Adipocyte (in vitro differentiated cells): ENCODE results near the gene EIPR1.

Experiments
- DNase-seq: peaks from one replicate; pipeline ENCODE4 v3.0.0-alpha.2; 2015; ENCODE audit warnings: low read depth
- H3K27me3 ChIP-seq: replicated peaks from 2 replicates; pipeline ENCODE4 v1.7.0; 2013; ENCODE audit warnings: mild to moderate bottlenecking, low read length, moderate library complexity; ENCODE audit not compliant: control insufficient read depth, insufficient read depth
- H3K36me3 ChIP-seq: 2 replicates; pipeline ENCODE4 v1.7.0; 2013; ENCODE audit warnings: low read length, mild to moderate bottlenecking, moderate library complexity; ENCODE audit not compliant: control insufficient read depth, insufficient read depth, severe bottlenecking
- H3K4me1 ChIP-seq: 2 replicates; pipeline ENCODE4 v1.7.0; 2013; ENCODE audit warnings: mild to moderate bottlenecking, low read length, moderate library complexity; ENCODE audit not compliant: control insufficient read depth, insufficient read depth
- H3K4me3 ChIP-seq: 2 replicates; pipeline ENCODE4 v1.7.0; 2013; ENCODE audit warnings: mild to moderate bottlenecking, low read length, moderate library complexity
- H3K9ac ChIP-seq: 2 replicates; pipeline ENCODE4 v1.7.0; 2013; ENCODE audit warnings: mild to moderate bottlenecking, low read length, moderate library complexity
- H3K9me3 ChIP-seq: 2 replicates; pipeline ENCODE4 v1.7.0; 2013; ENCODE audit warnings: mild to moderate bottlenecking, low read length, moderate library complexity; ENCODE audit not compliant: control insufficient read depth

EIPR1 gene

GRCh38 chr2:3248754-3249475, 128.7 kb downstream of the EIPR1 start:
- Histone ChIP-seq H3K27me3 (no peaks in the 10 kb centered on the region), H3K4me1 (no peaks in the 10 kb centered on the region), H3K4me3 (no peak overlapping the region), H3K9me3 (peaks cover 10% of the 10 kb centered on the region), H3K9ac (no peak overlapping the region), H3K36me3 (peaks cover 11% of the 10 kb centered on the region)
- no peak for DNase-seq

GRCh38 chr2:3246928-3247714, 130.5 kb downstream of the EIPR1 start:
- Histone ChIP-seq H3K4me1 (no peaks in the 10 kb centered on the region), H3K4me3 (no peak overlapping the region), H3K9me3 (peaks cover 10% of the 10 kb centered on the region), H3K27me3 (no peaks in the 10 kb centered on the region), H3K9ac (no peak overlapping the region), H3K36me3 (peaks cover 10% of the 10 kb centered on the region)
- DNase-seq = no peak

DNA sequence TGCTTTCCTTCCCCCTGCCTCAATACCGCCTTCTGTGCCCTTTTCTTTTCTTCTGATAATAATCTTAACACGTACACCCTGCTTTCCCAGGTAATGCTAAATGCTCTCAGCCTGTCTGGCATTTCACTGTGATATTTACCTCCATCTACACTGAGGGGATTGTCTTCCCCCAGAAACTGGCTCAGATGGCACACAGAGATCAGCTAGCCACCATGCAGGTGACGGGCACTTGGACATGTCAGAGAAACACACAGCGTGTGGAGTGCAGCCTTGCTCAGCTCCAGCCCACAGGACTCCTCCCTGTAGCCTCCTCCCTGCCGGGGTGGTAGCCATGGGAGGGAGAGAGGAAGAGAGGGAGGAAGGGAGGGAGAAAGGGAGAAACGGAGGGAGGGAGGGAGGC, 131.2 kb downstream of the EIPR1 start:
- H3K9ac ChIP-seq = no peak overlapping the region
- DNase-seq = no peak
- H3K36me3 ChIP-seq = peaks cover 10% of the 10 kb centered on the region
- H3K4me1 ChIP-seq = no peaks in the 10 kb centered on the region
- H3K9me3 ChIP-seq = peaks cover 10% of the 10 kb centered on the region
- no peaks in the 10 kb centered on the region for H3K27me3 ChIP-seq
- no peak overlapping the region for H3K4me3 ChIP-seq

GRCh38 chr2:3244486-3244885, 133.1 kb downstream of the EIPR1 start:
- Histone ChIP-seq H3K9me3 (peaks cover 9% of the 10 kb centered on the region), H3K4me1 (no peaks in the 10 kb centered on the region), H3K27me3 (no peaks in the 10 kb centered on the region), H3K9ac (no peak overlapping the region), H3K36me3 (peaks cover 3% of the 10 kb centered on the region), H3K4me3 (no peak overlapping the region)
- DNase-seq = no peak

- no peak for DNase-seq
- peaks cover 2% of the 10 kb centered on the region for H3K9me3 ChIP-seq
- H3K9ac ChIP-seq = no peak overlapping the region
- H3K36me3 ChIP-seq = no peaks in the 10 kb centered on the region
- H3K4me1 ChIP-seq = no peaks in the 10 kb centered on the region
- H3K27me3 ChIP-seq = no peaks in the 10 kb centered on the region
- no peak overlapping the region for H3K4me3 ChIP-seq
Measured at GRCh38 chr2:3243804-3244203, 133.8 kb downstream of the EIPR1 start.

DNA sequence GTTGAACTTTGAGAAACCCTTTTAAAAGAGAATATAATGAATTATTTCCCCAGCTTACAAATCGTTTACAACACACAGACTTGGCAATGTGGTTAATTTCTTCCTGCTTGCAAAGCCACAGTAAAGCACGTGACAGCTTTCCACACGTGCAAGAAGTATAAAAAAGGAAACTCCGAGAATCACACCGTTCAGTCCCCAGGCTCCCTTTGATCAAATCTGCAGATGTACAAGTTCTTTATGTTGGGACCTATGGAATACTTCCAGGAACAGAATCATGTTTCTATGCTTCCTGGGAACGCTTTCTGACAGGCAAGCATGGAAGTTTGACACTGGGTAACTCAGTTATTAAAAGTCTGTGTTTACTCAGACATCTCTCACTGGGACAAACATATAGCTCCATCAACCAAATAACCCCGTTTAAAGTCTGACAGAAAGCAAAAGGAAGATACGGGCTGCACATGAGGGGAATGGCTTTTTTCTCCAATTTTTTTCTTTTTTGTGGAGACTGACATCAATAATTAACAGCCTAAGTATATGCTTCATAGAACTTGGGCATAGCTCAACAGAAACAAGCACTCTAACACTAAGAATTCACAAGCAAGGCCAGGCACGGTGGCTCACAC, 134.8 kb downstream of the EIPR1 start:
- H3K4me1 ChIP-seq = no peaks in the 10 kb centered on the region
- H3K9ac ChIP-seq = no peak overlapping the region
- H3K36me3 ChIP-seq = no peaks in the 10 kb centered on the region
- no peak overlapping the region for H3K4me3 ChIP-seq
- no peak for DNase-seq
- no peaks in the 10 kb centered on the region for H3K27me3 ChIP-seq
- no peaks in the 10 kb centered on the region for H3K9me3 ChIP-seq

DNA sequence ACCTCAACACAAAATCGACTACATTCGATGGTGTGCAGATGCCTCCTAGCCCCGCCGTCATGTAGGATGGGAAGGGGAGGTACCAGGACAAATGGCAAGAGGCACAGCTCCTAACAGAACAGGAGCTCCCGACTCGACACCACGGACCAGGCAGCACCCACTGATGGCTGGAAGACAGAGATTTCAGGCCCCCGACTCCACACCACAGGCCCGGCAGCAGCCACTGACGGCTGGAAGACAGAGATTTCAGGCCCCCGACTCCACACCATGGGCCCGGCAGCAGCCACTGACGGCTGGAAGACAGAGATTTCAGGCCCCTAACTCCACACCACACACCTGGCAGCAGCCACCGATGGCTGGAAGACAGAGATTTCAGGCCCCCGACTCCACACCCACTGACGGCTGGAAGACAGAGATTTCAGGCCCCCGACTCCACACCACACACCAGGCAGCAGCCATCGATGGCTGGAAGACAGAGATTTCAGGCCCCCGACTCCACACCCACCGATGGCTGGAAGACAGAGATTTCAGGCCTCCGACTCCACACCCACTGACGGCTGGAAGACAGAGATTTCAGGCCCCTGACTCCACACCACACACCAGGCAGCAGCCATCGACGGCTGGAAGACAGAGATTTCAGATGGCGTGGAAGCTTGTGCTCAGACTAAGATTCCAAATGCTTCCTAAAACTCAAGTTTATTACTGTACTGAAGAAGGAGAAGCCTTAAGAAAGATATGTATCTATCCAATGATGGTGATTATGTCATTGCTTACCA, 135.5 kb downstream of the EIPR1 start:
- H3K4me1 ChIP-seq = no peaks in the 10 kb centered on the region
- H3K9ac ChIP-seq = no peak overlapping the region
- H3K27me3 ChIP-seq = no peaks in the 10 kb centered on the region
- no peak overlapping the region for H3K4me3 ChIP-seq
- no peak for DNase-seq
- no peaks in the 10 kb centered on the region for H3K36me3 ChIP-seq
- no peaks in the 10 kb centered on the region for H3K9me3 ChIP-seq

DNA sequence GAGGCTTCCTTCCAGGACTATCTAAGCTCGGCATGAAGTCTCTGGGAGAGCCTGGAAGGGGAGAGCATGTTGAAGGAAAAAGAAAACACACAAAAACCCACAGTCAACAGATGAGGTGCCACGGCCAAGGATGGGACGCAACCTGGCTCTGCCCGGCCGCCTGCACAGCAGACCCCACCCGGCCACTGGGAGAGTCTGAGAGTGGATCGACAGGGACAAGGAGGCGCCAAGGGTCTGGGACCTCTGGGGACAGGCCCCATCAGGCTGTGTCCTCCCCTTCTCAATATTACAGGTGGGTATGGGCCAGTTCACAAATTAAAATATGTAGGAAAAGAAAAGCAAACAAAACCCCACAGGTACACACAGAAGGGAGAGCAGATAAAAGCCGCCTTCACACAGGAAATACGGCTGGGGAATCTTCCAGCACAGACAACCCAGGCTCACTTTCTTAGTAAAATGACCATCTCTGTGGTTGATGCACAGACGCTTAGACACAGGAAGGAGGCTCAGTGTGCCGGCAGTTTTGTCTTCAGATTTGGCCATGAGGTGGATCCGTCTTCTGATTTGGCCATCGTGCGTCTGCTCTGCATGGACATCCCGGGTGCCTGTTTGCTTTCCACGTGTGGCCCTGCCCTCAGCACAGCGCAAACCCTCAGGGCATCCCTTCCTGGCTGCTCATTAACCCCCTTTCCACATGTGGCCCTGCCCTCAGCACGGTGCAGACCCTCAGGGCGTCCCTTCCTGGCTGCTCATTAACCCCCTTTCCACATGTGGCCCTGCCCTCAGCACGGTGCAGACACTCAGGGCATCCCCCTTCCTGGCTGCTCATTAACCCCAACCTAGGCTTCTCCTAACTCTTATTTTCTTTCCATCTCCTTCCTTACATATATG, 138.4 kb downstream of the EIPR1 start:
- H3K36me3 ChIP-seq = no peaks in the 10 kb centered on the region
- DNase-seq = no peak

DNA sequence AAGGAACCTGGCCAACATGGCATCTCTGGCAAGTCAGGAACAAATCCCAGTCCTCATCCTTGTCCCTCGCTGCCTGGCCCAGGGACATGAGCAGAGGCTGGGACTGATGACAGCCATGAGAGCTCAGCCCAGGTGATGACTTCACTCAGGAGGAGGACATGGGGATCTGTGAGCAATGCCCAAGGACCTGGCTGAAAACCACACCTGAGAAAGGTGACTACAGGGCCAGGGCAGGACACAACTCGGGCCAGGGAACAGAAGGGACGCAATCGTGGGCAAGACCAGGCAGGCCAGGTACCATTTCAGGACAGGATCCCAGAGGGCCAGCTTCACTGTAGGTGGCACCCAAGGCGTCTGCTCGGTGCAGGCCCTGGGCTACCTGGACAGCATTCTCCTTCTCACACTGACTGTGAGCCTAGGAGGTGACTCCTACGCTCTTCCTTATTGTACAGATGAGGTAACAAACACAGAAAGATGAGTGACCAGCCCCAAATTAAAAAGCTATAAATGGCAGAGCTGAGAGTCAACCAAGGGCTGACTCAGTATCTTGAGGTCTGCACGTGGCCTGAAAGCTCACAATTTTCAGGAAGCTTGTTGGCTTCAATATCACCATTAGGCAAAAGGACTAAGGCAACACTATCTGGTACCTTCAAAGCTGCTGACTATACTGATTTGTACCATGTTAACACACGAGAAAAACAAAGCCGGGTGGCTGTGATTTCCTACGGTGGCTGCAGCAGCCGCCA, 141.1 kb downstream of the EIPR1 start:
- Histone ChIP-seq H3K4me3 (no peak overlapping the region), H3K9ac (no peak overlapping the region), H3K27me3 (no peaks in the 10 kb centered on the region), H3K9me3 (no peaks in the 10 kb centered on the region), H3K4me1 (no peaks in the 10 kb centered on the region), H3K36me3 (no peaks in the 10 kb centered on the region)
- DNase-seq = no peak

More for the DNA sequence above, 138.4 kb downstream of the EIPR1 start:
- H3K9me3 ChIP-seq = no peaks in the 10 kb centered on the region
- no peak overlapping the region for H3K4me3 ChIP-seq
- no peak overlapping the region for H3K9ac ChIP-seq
- H3K4me1 ChIP-seq = no peaks in the 10 kb centered on the region
- H3K27me3 ChIP-seq = no peaks in the 10 kb centered on the region

DNA sequence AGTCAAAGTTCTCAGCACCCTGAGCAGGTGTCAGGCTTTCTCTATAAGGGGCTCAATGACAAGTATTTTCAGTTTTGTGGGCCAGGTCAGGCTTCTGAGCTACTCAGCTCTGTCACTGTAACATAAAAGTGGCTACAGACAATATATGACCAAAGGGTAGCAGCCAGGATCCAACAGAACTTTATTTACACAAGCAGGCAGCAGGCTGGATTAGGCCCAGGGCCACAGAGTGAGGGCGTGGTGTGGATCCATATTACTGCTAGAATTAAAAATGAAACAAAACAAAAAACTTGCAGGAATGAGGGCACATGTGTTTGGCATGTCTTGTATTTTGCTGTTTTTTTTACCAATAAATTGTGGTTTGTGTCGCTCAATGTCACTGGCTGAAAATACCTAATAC, 143.7 kb downstream of the EIPR1 start:
- DNase-seq = no peak
- H3K9ac ChIP-seq = no peak overlapping the region
- H3K4me1 ChIP-seq = no peaks in the 10 kb centered on the region
- no peaks in the 10 kb centered on the region for H3K27me3 ChIP-seq
- H3K4me3 ChIP-seq = no peak overlapping the region
- peaks cover 6% of the 10 kb centered on the region for H3K9me3 ChIP-seq
- no peaks in the 10 kb centered on the region for H3K36me3 ChIP-seq
